Neural crest cell (in vitro differentiated cells): ENCODE measurements around the gene ABHD2. TPM values are rescaled to one million over a fixed set of nuclear protein-coding genes. Genes with fewer than 3 reads are reported as not detected.

ENCODE experiments used
- DNase-seq: peaks from one replicate; pipeline ENCODE4 v3.0.0; 2021; ENCODE audit warnings: low read depth, mixed read lengths, low spot score
- H3K27ac Mint-ChIP-seq: one replicate; pipeline ENCODE4 v1.8.0; 2021; ENCODE audit warnings: mild to moderate bottlenecking, mixed read lengths; ENCODE audit not compliant: unreplicated experiment
- H3K27me3 Mint-ChIP-seq: 2 replicates; pipeline ENCODE4 v1.8.0; 2021; ENCODE audit warnings: low read depth, mild to moderate bottlenecking, mixed read lengths
- H3K36me3 Mint-ChIP-seq: 2 replicates; pipeline ENCODE4 v1.8.0; 2021; ENCODE audit warnings: low read depth, mild to moderate bottlenecking, mixed read lengths
- H3K4me1 Mint-ChIP-seq: 2 replicates; pipeline ENCODE4 v1.8.0; 2021; ENCODE audit warnings: mixed read lengths
- H3K4me3 Mint-ChIP-seq: one replicate; pipeline ENCODE4 v1.8.0; 2021; ENCODE audit warnings: mild to moderate bottlenecking, mixed read lengths
- H3K9me3 Mint-ChIP-seq: 2 replicates; pipeline ENCODE4 v1.8.0; 2021; ENCODE audit warnings: mixed read lengths
- total RNA-seq: library from RNA; stranded (reverse); gene quantifications from 2 replicates; pipeline ENCODE4 v1.2.1, GENCODE V29; 2021
- TF ChIP-seq, protein P1 (sequence below): fragments of 200-600 bp; sonication (generic); conservative IDR thresholded peaks from 2 replicates; pipeline ENCODE4 v1.5.0; 2021; ENCODE audit warnings: antibody characterized with exemption, mild to moderate bottlenecking

ABHD2 gene
- total RNA-seq, 1 donor from 2014 or later, result 31.0 TPM

DNA sequence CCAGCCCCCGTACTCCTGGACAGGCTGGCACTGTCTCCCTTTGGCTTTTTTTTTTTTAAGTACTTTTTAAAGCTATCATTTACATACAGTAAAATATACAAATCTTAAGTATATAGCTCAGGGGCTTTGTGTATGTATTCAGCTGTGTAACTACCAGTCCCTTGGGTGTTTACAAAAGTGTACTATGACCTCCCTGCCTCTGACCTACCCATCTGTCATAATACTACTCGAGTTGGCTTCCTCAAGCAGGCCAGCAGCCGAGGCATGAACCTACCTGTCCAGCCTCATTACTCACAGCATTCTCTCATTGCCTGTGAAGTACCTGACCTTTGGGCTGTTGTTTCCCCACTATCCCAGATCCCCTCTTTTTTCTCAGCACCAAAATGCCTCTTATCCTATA is 33.2 kb downstream of the ABHD2 start:
- peaks cover 13% of the 10 kb centered on the region for H3K4me1 Mint-ChIP-seq
- H3K27ac Mint-ChIP-seq, result no peak overlapping the region
- TF ChIP-seq, protein P1, sequence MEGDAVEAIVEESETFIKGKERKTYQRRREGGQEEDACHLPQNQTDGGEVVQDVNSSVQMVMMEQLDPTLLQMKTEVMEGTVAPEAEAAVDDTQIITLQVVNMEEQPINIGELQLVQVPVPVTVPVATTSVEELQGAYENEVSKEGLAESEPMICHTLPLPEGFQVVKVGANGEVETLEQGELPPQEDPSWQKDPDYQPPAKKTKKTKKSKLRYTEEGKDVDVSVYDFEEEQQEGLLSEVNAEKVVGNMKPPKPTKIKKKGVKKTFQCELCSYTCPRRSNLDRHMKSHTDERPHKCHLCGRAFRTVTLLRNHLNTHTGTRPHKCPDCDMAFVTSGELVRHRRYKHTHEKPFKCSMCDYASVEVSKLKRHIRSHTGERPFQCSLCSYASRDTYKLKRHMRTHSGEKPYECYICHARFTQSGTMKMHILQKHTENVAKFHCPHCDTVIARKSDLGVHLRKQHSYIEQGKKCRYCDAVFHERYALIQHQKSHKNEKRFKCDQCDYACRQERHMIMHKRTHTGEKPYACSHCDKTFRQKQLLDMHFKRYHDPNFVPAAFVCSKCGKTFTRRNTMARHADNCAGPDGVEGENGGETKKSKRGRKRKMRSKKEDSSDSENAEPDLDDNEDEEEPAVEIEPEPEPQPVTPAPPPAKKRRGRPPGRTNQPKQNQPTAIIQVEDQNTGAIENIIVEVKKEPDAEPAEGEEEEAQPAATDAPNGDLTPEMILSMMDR, result no peak
- no peaks in the 10 kb centered on the region for H3K9me3 Mint-ChIP-seq
- peaks cover 12% of the 10 kb centered on the region for H3K36me3 Mint-ChIP-seq
- DNase-seq, result no peak
- H3K27me3 Mint-ChIP-seq, result no peaks in the 10 kb centered on the region
- no peak overlapping the region for H3K4me3 Mint-ChIP-seq

DNA sequence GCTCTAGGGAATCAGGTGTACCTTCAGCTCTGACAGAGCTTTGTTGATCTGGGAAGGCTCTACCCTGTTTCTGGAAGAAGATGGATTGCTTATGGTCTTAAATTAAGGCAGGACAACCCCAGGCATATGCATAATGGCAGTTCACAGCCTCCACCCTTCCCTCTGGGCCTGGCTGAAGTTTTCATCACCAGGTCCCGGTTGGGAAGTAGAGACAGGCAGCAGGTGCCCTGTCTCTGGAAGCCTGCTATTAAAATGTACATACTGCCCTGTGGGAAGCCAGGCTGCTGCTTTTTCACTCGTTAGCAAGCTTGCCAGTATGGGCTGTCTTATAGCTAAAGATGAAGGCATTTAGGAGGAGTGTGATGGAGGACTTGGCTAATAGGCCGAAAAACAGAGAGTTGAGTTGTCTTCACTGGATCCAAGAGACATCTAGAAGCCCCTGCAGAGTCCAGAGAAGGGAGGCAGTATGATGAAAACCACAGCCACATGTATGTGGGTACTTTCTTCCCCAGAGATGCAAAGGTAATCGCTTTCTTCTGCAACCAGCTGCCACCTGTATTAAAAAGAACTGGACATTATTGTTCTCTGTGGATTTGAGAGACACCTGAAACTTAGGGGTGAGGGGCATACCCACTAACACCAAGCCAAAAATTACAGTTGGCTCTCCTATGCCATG is 34.4 kb downstream of the ABHD2 start:
- Mint-ChIP-seq H3K4me1 (peaks cover 2% of the 10 kb centered on the region), H3K36me3 (peaks cover 9% of the 10 kb centered on the region), H3K9me3 (no peaks in the 10 kb centered on the region), H3K4me3 (no peak overlapping the region), H3K27ac (no peak overlapping the region), H3K27me3 (no peaks in the 10 kb centered on the region)
- DNase-seq, result no peak
- TF ChIP-seq, protein P1, result no peak

DNA sequence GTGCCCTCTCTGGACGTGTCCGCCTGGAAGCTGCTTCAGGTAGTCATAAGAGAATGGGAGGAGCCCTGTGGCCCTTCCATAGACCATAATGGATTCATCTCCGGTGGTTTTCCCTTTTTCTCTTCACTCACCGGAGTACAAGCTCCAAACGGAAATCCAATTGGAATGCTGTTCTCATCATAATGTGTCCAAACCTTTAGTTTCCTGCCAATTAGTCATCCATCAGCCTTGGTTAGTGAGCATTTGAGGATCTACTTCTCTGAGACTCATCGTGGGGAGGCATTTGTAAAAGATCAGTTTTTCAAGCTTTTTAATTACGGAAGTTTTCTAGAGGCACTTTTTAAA is 34.9 kb downstream of the ABHD2 start:
- no peaks in the 10 kb centered on the region for H3K4me1 Mint-ChIP-seq
- no peaks in the 10 kb centered on the region for H3K9me3 Mint-ChIP-seq
- TF ChIP-seq, protein P1, result no peak
- no peak for DNase-seq
- peaks cover 9% of the 10 kb centered on the region for H3K36me3 Mint-ChIP-seq
- H3K27ac Mint-ChIP-seq, result no peak overlapping the region
- no peak overlapping the region for H3K4me3 Mint-ChIP-seq
- H3K27me3 Mint-ChIP-seq, result no peaks in the 10 kb centered on the region

DNA sequence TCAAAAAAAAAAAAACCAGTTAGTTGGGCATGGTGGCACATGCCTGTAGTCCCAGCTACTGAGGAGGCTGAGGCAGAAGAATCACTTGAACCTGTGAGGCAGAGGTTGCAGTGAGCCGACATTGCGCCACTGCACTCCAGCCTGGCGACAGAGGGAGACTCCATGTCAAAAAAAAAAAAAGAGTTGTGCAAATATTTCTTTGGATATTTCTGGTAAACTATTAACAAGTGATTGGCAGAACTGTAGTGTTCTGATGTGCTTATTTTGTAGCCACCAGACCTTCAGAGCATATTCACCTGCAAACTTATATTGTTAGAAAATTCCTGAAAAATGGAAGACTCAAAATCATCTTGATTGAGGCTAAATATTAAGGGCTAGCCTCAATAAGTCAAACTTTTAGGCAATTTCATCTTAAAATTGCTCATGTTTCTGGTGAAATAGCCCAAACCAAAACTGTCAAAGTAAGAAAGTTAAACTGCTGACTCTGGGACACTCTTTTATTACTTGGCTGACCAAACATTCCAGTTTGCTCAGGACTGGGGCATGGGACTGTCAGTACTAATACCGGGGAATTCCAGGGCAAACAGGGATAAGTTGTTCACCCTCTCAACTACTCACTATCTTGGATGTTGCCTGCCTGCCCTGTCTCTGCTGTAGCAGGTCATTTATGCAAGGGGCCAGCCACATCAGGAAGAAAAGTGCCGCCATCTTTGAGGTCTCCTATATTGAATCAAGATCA is 37.0 kb downstream of the ABHD2 start:
- Mint-ChIP-seq H3K9me3 (no peaks in the 10 kb centered on the region), H3K4me1 (no peaks in the 10 kb centered on the region), H3K27me3 (no peaks in the 10 kb centered on the region), H3K27ac (no peak overlapping the region), H3K4me3 (no peak overlapping the region), H3K36me3 (peaks cover 9% of the 10 kb centered on the region)
- DNase-seq, result no peak
- TF ChIP-seq, protein P1, result no peak

DNA sequence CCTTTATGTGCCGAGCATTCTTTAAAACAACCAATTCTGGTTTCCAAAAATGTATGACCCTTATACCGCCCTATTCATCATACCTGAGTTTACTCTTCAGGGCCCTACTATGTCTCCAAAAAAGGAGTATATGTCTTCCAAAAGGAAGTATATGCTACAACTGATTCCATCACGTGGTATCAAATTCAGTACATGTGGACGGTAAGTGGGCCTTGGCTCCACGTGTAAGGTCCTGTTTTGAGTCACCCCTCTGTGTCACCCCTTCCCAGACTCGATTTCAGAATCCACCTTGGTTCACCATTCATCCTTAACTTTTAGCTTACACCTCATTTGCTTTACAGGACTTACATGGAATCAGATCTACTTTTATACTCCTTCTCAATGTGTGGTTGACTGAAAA is 37.8 kb downstream of the ABHD2 start:
- TF ChIP-seq, protein P1, result no peak
- Mint-ChIP-seq H3K27ac (no peak overlapping the region), H3K27me3 (no peaks in the 10 kb centered on the region), H3K9me3 (no peaks in the 10 kb centered on the region), H3K4me3 (no peak overlapping the region), H3K36me3 (peaks cover 9% of the 10 kb centered on the region), H3K4me1 (no peaks in the 10 kb centered on the region)
- DNase-seq, result no peak
